Loucy (cell line): ENCODE data around the gene CAPZA2.

Experiments
- H2AFZ ChIP-seq: fragments of 200-600 bp; sonication (generic); 2 replicates; pipeline ENCODE4 v1.6.0; 2016; ENCODE audit warnings: antibody characterized with exemption, mild to moderate bottlenecking, low read length, moderate library complexity
- H3F3A ChIP-seq: fragments of 200-600 bp; 2 replicates; pipeline ENCODE4 v1.6.0; 2016; ENCODE audit warnings: antibody characterized with exemption, low read depth, mild to moderate bottlenecking
- H3K27me3 ChIP-seq: fragments of 200-600 bp; sonication (generic); 2 replicates; pipeline ENCODE4 v1.6.1; 2014; ENCODE audit warnings: low read length, mild to moderate bottlenecking; ENCODE audit not compliant: insufficient read depth, poor library complexity, severe bottlenecking
- H3K36me3 ChIP-seq: fragments of 200-600 bp; sonication (generic); 2 replicates; pipeline ENCODE4 v1.6.1; 2016; ENCODE audit warnings: low read length; ENCODE audit not compliant: insufficient read depth
- H3K4me1 ChIP-seq: fragments of 200-600 bp; sonication (generic); 2 replicates; pipeline ENCODE4 v1.5.1; 2014; ENCODE audit warnings: low read length, mild to moderate bottlenecking; ENCODE audit not compliant: insufficient read depth, poor library complexity, severe bottlenecking
- H3K4me2 ChIP-seq: fragments of 200-600 bp; sonication (generic); 2 replicates; pipeline ENCODE4 v1.6.0; 2014; ENCODE audit warnings: antibody characterized with exemption, low read length, low read depth, mild to moderate bottlenecking; ENCODE audit not compliant: poor library complexity, severe bottlenecking
- H3K4me3 ChIP-seq: fragments of 200-600 bp; sonication (generic); 2 replicates; pipeline ENCODE4 v1.5.1; 2014; ENCODE audit warnings: low read length, mild to moderate bottlenecking, mixed read lengths; ENCODE audit not compliant: poor library complexity, severe bottlenecking
- H3K79me2 ChIP-seq: fragments of 200-600 bp; sonication (generic); 2 replicates; pipeline ENCODE4 v1.6.1; 2014; ENCODE audit warnings: low read length; ENCODE audit not compliant: insufficient read depth
- H3K9ac ChIP-seq: fragments of 200-600 bp; sonication (generic); 2 replicates; pipeline ENCODE4 v1.6.0; 2014; ENCODE audit warnings: mild to moderate bottlenecking, low read depth, low read length, moderate library complexity; ENCODE audit not compliant: poor library complexity, severe bottlenecking
- H3K9me2 ChIP-seq: fragments of 200-600 bp; sonication (generic); replicated peaks from 2 replicates; pipeline ENCODE4 v1.6.1; 2016; ENCODE audit warnings: low read depth, low read length, mixed read lengths
- H3K9me3 ChIP-seq: fragments of 200-600 bp; sonication (generic); 2 replicates; pipeline ENCODE4 v1.6.1; 2014; ENCODE audit warnings: mild to moderate bottlenecking, antibody characterized with exemption, low read length, low read depth; ENCODE audit not compliant: insufficient read depth
- H4K20me1 ChIP-seq: fragments of 200-600 bp; sonication (generic); 2 replicates; pipeline ENCODE4 v1.6.0; 2014; ENCODE audit warnings: antibody characterized with exemption, low read length, mild to moderate bottlenecking; ENCODE audit not compliant: insufficient read depth, poor library complexity, severe bottlenecking
- CTCF ChIP-seq: fragments of 200-600 bp; sonication (generic); conservative IDR thresholded peaks from 2 replicates; pipeline ENCODE4 v1.5.1; 2014; ENCODE audit warnings: mild to moderate bottlenecking, antibody characterized with exemption, low read length
- EZH2phosphoT487 ChIP-seq: fragments of 200-600 bp; IDR thresholded peaks from 2 replicates; pipeline ENCODE4 v1.6.1; 2018; ENCODE audit warnings: antibody characterized with exemption, mild to moderate bottlenecking, moderate library complexity, borderline replicate concordance

CAPZA2 gene

GRCh38 chr7:116948934-116949333, 86.5 kb downstream of the CAPZA2 start:
- no peaks in the 10 kb centered on the region for H3K9me2 ChIP-seq
- H2AFZ ChIP-seq = no peak overlapping the region
- TF ChIP-seq EZH2phosphoT487 (no peak), CTCF (no peak)

DNA sequence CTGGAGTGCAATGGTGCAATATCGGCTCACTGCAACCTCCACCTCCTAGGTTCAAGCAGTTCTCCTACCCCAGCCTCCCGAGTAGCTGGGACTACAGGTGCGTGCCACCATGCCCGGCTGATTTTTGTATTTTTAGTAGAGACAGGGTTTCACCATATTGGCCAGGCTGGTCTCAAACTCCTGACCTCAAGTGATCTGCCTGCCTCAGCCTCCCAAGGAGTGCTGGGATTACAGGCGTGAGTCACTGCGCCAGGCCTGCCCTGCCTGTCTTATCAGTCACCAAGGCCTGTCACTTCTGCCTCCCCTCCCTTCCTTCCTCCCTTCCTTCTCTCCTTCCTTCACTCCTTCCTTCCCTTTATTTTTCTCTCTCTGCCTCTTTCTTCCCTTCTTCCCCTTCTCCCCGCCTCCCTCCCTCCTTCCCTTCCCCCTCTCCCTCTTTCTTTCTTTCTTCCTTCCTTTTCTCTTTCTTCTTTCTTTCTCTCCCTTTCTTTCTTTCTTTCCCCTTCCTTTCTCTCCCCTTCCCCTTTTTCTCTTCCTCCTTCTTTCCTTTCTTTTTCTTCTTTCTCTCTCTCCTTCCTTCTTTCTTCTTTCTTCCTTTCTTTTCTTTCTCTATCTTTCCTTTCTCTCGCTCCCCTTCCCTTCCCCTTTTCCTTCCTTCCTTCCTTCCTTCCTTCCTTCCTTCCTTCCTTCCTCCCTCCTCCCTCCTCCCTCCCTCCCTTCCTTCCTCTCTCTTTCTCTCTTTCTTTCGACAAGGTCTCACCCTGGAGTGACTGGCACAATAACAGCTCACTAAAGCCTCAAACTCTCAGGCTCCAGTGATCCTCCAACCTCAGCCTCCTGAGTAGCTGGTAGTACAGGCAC, 87.8 kb downstream of the CAPZA2 start:
- H3K9me3 ChIP-seq = no peaks in the 10 kb centered on the region
- TF ChIP-seq EZH2phosphoT487 = no peak
- no peak for TF ChIP-seq CTCF
- H3K27me3 ChIP-seq = no peaks in the 10 kb centered on the region
- H3K4me1 ChIP-seq = no peaks in the 10 kb centered on the region
- no peaks in the 10 kb centered on the region for H3K79me2 ChIP-seq
- H3F3A ChIP-seq = no peaks in the 10 kb centered on the region
- no peak overlapping the region for H3K9ac ChIP-seq
- H3K36me3 ChIP-seq = no peaks in the 10 kb centered on the region
- H3K4me2 ChIP-seq = no peak overlapping the region
- H4K20me1 ChIP-seq = no peaks in the 10 kb centered on the region
- H3K4me3 ChIP-seq = no peak overlapping the region
- H3K9me2 ChIP-seq = no peaks in the 10 kb centered on the region
- H2AFZ ChIP-seq = no peak overlapping the region

More at GRCh38 chr7:116948934-116949333, 86.5 kb downstream of the CAPZA2 start:
- Histone ChIP-seq H3K27me3 (no peaks in the 10 kb centered on the region), H3K4me2 (no peak overlapping the region), H3K36me3 (no peaks in the 10 kb centered on the region), H3F3A (no peaks in the 10 kb centered on the region), H4K20me1 (no peaks in the 10 kb centered on the region), H3K79me2 (no peaks in the 10 kb centered on the region), H3K9me3 (no peaks in the 10 kb centered on the region), H3K4me3 (no peak overlapping the region), H3K9ac (no peak overlapping the region), H3K4me1 (no peaks in the 10 kb centered on the region)

DNA sequence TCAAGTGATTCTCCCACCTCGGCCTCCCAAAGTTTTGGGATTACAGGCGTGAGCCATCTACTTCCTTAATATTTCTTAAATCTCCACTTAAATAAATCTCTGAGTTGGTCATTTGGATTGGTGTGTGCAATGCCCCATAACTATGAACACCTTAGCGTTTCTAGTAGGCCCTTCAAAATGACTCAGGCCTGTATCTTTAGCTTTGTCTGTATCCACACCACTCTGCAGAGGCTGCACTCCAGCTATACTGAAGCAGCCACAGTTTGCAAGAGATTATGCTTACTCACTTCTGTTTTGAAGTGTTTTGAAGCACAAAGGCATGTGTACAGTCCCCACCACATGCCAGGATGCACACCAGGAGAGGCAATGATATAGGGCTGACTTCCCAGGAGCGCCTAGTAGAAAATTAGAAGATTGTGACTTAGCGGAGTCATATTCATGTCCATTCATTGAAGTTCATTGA, 88.5 kb downstream of the CAPZA2 start:
- peaks cover 2% of the 10 kb centered on the region for H3K4me1 ChIP-seq
- no peaks in the 10 kb centered on the region for H3K36me3 ChIP-seq

More for the DNA sequence above, 88.5 kb downstream of the CAPZA2 start:
- Histone ChIP-seq H2AFZ (no peak overlapping the region), H3K9ac (no peak overlapping the region), H3K4me2 (no peak overlapping the region), H3F3A (no peaks in the 10 kb centered on the region), H3K27me3 (no peaks in the 10 kb centered on the region), H3K79me2 (no peaks in the 10 kb centered on the region), H3K9me2 (no peaks in the 10 kb centered on the region), H4K20me1 (no peaks in the 10 kb centered on the region), H3K9me3 (no peaks in the 10 kb centered on the region), H3K4me3 (no peak overlapping the region)
- TF ChIP-seq EZH2phosphoT487 (no peak), CTCF (no peak)
